ENCODE data around the gene NT5C2.
A peak's percentile ranks its signal among the peaks of the same experiment; 100 is the strongest.
"Not testable (repeated sequence)": the region's sequence is repeated elsewhere in the genome, so short reads cannot be mapped to it uniquely, and the experiment has no call there.

NT5C2 gene

GRCh38 chr10:103077020-103077419, 116.1 kb downstream of the NT5C2 start:
- in situ Hi-C loops (cut with MboI; ENCODE audit: low pct_unique_long_range_greater_than_20kb, low sequenced_read_pairs, unreplicated experiment): no loop called here
- DNase-seq (ENCODE audit: low spot score): no peak
- TF ChIP-seq CTCF (IDR thresholded peaks at IDR 0.05; ENCODE audit: extremely low read depth, insufficient read depth, missing control alignments): no peak

- TF ChIP-seq CTCF (IDR thresholded peaks at IDR 0.05; ENCODE audit: extremely low read depth, insufficient read depth, missing control alignments): no peak
- DNase-seq (ENCODE audit: low spot score): no peak
Observed at GRCh38 chr10:103072891-103073290, 120.2 kb downstream of the NT5C2 start.

GRCh38 chr10:103072276-103072675, 120.8 kb downstream of the NT5C2 start:
- TF ChIP-seq CTCF (IDR thresholded peaks at IDR 0.05; ENCODE audit: extremely low read depth, insufficient read depth, missing control alignments): no peak
- in situ Hi-C loops (cut with MboI; ENCODE audit: low pct_unique_long_range_greater_than_20kb, low sequenced_read_pairs, unreplicated experiment): no loop called here
- no peak for DNase-seq (ENCODE audit: low spot score)

More at GRCh38 chr10:103072891-103073290, 120.2 kb downstream of the NT5C2 start:
- in situ Hi-C loops (cut with MboI; ENCODE audit: low pct_unique_long_range_greater_than_20kb, low sequenced_read_pairs, unreplicated experiment): no loop called here

GRCh38 chr10:103069453-103070331, 123.4 kb downstream of the NT5C2 start:
- TF ChIP-seq CTCF (IDR thresholded peaks at IDR 0.05; ENCODE audit: extremely low read depth, insufficient read depth, missing control alignments): peak; percentile 76
- DNase-seq (ENCODE audit: low spot score): peak; percentile 68
- in situ Hi-C loops (cut with MboI; ENCODE audit: low pct_unique_long_range_greater_than_20kb, low sequenced_read_pairs, unreplicated experiment): no loop called here

- DNase-seq (ENCODE audit: low spot score): no peak
- TF ChIP-seq CTCF (IDR thresholded peaks at IDR 0.05; ENCODE audit: extremely low read depth, insufficient read depth, missing control alignments): no peak
- in situ Hi-C loops (cut with MboI; ENCODE audit: low pct_unique_long_range_greater_than_20kb, low sequenced_read_pairs, unreplicated experiment): no loop called here
Observed at GRCh38 chr10:103067956-103068355, 125.1 kb downstream of the NT5C2 start.

GRCh38 chr10:103067484-103067883, 125.6 kb downstream of the NT5C2 start:
- no peak for TF ChIP-seq CTCF (IDR thresholded peaks at IDR 0.05; ENCODE audit: extremely low read depth, insufficient read depth, missing control alignments)
- no peak for DNase-seq (ENCODE audit: low spot score)
- in situ Hi-C loops (cut with MboI; ENCODE audit: low pct_unique_long_range_greater_than_20kb, low sequenced_read_pairs, unreplicated experiment): no loop called here

GRCh38 chr10:103067099-103067477, 126.0 kb downstream of the NT5C2 start:
- in situ Hi-C loops (cut with MboI; ENCODE audit: low pct_unique_long_range_greater_than_20kb, low sequenced_read_pairs, unreplicated experiment): not testable (repeated sequence)

More at GRCh38 chr10:103067099-103067477, 126.0 kb downstream of the NT5C2 start:
- DNase-seq (ENCODE audit: low spot score): not testable (repeated sequence)

Measured in GM13977 (cell line).